ENCODE data around the gene RHOT2.

DNA sequence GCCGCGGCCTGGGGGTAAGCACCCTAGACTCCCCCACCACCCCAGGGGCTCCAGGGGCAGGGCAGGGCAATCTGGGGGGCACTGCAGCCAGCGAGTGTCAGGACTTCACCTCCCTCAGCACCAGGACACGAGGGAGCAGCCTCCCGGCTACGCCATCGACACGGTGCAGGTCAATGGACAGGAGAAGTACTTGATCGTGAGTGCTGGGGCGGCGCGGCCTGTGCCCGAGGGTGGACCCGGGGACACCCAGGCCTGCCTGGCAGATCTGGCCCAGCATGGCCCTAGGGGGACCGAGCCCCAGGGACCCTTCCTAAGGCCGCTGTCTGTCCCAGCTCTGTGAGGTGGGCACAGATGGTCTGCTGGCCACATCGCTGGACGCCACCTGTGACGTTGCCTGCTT, 4.4 kb downstream of the RHOT2 start:
- TF ChIP-seq, protein P1, sequence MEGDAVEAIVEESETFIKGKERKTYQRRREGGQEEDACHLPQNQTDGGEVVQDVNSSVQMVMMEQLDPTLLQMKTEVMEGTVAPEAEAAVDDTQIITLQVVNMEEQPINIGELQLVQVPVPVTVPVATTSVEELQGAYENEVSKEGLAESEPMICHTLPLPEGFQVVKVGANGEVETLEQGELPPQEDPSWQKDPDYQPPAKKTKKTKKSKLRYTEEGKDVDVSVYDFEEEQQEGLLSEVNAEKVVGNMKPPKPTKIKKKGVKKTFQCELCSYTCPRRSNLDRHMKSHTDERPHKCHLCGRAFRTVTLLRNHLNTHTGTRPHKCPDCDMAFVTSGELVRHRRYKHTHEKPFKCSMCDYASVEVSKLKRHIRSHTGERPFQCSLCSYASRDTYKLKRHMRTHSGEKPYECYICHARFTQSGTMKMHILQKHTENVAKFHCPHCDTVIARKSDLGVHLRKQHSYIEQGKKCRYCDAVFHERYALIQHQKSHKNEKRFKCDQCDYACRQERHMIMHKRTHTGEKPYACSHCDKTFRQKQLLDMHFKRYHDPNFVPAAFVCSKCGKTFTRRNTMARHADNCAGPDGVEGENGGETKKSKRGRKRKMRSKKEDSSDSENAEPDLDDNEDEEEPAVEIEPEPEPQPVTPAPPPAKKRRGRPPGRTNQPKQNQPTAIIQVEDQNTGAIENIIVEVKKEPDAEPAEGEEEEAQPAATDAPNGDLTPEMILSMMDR (conservative IDR thresholded peaks at IDR 0.05; ENCODE audit: low read depth in 2 of 2) = no peak
- TF ChIP-seq, protein P2, sequence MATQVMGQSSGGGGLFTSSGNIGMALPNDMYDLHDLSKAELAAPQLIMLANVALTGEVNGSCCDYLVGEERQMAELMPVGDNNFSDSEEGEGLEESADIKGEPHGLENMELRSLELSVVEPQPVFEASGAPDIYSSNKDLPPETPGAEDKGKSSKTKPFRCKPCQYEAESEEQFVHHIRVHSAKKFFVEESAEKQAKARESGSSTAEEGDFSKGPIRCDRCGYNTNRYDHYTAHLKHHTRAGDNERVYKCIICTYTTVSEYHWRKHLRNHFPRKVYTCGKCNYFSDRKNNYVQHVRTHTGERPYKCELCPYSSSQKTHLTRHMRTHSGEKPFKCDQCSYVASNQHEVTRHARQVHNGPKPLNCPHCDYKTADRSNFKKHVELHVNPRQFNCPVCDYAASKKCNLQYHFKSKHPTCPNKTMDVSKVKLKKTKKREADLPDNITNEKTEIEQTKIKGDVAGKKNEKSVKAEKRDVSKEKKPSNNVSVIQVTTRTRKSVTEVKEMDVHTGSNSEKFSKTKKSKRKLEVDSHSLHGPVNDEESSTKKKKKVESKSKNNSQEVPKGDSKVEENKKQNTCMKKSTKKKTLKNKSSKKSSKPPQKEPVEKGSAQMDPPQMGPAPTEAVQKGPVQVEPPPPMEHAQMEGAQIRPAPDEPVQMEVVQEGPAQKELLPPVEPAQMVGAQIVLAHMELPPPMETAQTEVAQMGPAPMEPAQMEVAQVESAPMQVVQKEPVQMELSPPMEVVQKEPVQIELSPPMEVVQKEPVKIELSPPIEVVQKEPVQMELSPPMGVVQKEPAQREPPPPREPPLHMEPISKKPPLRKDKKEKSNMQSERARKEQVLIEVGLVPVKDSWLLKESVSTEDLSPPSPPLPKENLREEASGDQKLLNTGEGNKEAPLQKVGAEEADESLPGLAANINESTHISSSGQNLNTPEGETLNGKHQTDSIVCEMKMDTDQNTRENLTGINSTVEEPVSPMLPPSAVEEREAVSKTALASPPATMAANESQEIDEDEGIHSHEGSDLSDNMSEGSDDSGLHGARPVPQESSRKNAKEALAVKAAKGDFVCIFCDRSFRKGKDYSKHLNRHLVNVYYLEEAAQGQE (IDR thresholded peaks at IDR 0.05; ENCODE audit: unreplicated experiment) = no peak
- no peak for TF ChIP-seq EZH2phosphoT487 (IDR thresholded peaks at IDR 0.05; ENCODE audit: unreplicated experiment)
- TF ChIP-seq POLR2AphosphoS5 (IDR thresholded peaks at IDR 0.05; ENCODE audit: low read depth) = no peak
- TF ChIP-seq, protein P3, sequence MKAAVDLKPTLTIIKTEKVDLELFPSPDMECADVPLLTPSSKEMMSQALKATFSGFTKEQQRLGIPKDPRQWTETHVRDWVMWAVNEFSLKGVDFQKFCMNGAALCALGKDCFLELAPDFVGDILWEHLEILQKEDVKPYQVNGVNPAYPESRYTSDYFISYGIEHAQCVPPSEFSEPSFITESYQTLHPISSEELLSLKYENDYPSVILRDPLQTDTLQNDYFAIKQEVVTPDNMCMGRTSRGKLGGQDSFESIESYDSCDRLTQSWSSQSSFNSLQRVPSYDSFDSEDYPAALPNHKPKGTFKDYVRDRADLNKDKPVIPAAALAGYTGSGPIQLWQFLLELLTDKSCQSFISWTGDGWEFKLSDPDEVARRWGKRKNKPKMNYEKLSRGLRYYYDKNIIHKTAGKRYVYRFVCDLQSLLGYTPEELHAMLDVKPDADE (IDR thresholded peaks at IDR 0.05) = no peak
- TF ChIP-seq JUNB (IDR thresholded peaks at IDR 0.05; ENCODE audit: unreplicated experiment) = no peak
